Neural crest cell (in vitro differentiated cells): Measurements from ENCODE around the gene FOXN1. TPM values are rescaled to one million over a fixed set of nuclear protein-coding genes. Genes with fewer than 3 reads are reported as not detected.
"Not testable (repeated sequence)": the region's sequence is repeated elsewhere in the genome, so short reads cannot be mapped to it uniquely, and the experiment has no call there.

Source experiments
- DNase-seq: peaks from one replicate; pipeline ENCODE4 v3.0.0; 2021; ENCODE audit warnings: low read depth, mixed read lengths, low spot score
- H3K27ac Mint-ChIP-seq: one replicate; pipeline ENCODE4 v1.8.0; 2021; ENCODE audit warnings: mild to moderate bottlenecking, mixed read lengths; ENCODE audit not compliant: unreplicated experiment
- H3K27me3 Mint-ChIP-seq: 2 replicates; pipeline ENCODE4 v1.8.0; 2021; ENCODE audit warnings: low read depth, mild to moderate bottlenecking, mixed read lengths
- H3K36me3 Mint-ChIP-seq: 2 replicates; pipeline ENCODE4 v1.8.0; 2021; ENCODE audit warnings: low read depth, mild to moderate bottlenecking, mixed read lengths
- H3K4me1 Mint-ChIP-seq: 2 replicates; pipeline ENCODE4 v1.8.0; 2021; ENCODE audit warnings: mixed read lengths
- H3K4me3 Mint-ChIP-seq: one replicate; pipeline ENCODE4 v1.8.0; 2021; ENCODE audit warnings: mild to moderate bottlenecking, mixed read lengths
- H3K9me3 Mint-ChIP-seq: 2 replicates; pipeline ENCODE4 v1.8.0; 2021; ENCODE audit warnings: mixed read lengths
- total RNA-seq: library from RNA; stranded (reverse); gene quantifications from 2 replicates; pipeline ENCODE4 v1.2.1, GENCODE V29; 2021
- TF ChIP-seq, protein P1 (sequence below): fragments of 200-600 bp; sonication (generic); conservative IDR thresholded peaks from 2 replicates; pipeline ENCODE4 v1.5.0; 2021; ENCODE audit warnings: antibody characterized with exemption, mild to moderate bottlenecking

FOXN1 gene
- total RNA-seq, 1 donor from 2014 or later = not detected

DNA sequence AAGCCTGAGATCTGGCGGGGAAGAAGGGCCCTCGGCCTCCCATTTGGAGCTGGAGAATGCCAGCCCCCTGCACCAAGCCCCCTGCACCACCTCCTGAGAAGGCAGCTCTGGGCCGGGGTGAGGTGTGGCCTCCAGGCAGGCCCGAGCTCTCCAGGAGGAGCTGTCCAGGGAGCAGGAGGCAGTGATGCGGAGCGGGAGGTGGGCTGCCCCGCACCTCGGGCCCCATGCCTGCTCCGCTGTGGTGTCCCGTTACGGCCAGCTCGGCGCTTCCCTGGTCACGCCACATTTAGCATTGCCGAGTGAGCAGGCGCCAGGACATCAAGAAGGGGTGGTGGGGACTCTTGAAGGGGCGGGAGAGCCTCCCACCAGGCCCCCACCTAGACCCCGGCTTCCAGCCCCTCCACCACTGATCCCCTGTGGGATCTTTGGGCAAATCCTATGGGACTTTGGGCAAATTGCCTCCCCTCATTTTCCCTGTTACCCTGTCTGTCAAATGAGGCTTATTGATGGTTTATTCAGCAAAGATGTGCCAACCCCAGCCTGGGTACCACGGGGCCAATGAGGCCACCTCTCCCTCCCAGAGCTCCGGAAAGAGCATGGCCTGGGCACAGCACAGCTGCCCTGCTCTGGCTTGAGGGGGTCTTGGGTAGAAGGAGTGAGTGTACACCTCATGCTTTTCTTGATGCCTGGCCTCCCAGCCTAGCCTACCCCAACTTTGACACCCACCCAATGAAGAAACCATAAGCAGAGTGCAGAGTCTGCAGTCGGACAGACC lies 15.3 kb downstream of the FOXN1 start:
- Mint-ChIP-seq H3K4me1 (no peaks in the 10 kb centered on the region), H3K4me3 (no peak overlapping the region), H3K27ac (no peak overlapping the region), H3K27me3 (peaks cover 11% of the 10 kb centered on the region), H3K36me3 (no peaks in the 10 kb centered on the region), H3K9me3 (no peaks in the 10 kb centered on the region)
- DNase-seq = no peak
- TF ChIP-seq, protein P1, sequence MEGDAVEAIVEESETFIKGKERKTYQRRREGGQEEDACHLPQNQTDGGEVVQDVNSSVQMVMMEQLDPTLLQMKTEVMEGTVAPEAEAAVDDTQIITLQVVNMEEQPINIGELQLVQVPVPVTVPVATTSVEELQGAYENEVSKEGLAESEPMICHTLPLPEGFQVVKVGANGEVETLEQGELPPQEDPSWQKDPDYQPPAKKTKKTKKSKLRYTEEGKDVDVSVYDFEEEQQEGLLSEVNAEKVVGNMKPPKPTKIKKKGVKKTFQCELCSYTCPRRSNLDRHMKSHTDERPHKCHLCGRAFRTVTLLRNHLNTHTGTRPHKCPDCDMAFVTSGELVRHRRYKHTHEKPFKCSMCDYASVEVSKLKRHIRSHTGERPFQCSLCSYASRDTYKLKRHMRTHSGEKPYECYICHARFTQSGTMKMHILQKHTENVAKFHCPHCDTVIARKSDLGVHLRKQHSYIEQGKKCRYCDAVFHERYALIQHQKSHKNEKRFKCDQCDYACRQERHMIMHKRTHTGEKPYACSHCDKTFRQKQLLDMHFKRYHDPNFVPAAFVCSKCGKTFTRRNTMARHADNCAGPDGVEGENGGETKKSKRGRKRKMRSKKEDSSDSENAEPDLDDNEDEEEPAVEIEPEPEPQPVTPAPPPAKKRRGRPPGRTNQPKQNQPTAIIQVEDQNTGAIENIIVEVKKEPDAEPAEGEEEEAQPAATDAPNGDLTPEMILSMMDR = no peak

DNA sequence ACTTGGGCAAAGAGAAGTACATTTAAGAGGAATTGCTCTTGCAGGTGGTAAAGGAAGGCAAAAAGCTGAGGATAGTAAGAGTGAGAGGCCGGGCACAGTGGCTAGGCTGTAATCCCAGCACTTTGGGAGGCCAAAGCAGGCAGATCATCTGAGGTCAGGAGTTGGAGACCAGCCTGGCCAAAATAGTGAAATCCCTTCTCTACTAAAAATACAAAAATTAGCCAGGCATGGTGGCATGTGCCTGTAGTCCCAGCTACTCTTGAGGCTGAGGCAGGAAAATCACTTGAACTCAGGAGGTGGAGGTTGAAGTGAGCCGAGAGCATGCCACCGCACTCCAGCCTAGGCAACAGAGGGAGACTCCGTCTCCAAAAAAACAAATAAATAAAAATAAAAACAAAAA lies 16.1 kb downstream of the FOXN1 start:
- not testable (repeated sequence) for H3K4me1 Mint-ChIP-seq, H3K9me3 Mint-ChIP-seq, H3K4me3 Mint-ChIP-seq, DNase-seq, H3K36me3 Mint-ChIP-seq, H3K27ac Mint-ChIP-seq
- H3K27me3 Mint-ChIP-seq = peaks cover 11% of the 10 kb centered on the region

DNA sequence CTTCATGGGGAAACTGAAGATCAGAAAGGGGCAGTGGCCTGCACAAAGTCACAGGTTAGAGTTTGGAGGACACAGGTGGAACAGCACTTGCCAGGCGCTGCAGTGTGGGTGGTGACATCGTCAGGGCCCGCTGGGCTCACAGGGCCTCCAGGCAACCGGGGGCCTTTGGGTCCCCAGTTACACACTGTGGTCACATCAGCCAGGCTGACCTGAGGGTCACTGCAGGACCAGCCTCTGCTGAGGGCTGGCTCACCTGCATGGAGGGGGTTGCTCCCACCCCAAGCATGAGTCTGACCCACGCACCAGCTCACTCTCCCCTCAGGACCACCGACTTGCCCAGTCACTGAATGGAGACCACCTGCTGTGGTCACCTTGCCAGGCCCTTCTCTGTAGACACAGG lies 17.0 kb downstream of the FOXN1 start:
- H3K4me1 Mint-ChIP-seq = no peaks in the 10 kb centered on the region
- peaks cover 10% of the 10 kb centered on the region for H3K27me3 Mint-ChIP-seq
- no peak overlapping the region for H3K4me3 Mint-ChIP-seq
- no peaks in the 10 kb centered on the region for H3K36me3 Mint-ChIP-seq
- DNase-seq = no peak
- H3K27ac Mint-ChIP-seq = peak overlapping the region; percentile 43
- TF ChIP-seq, protein P1 = no peak
- no peaks in the 10 kb centered on the region for H3K9me3 Mint-ChIP-seq

DNA sequence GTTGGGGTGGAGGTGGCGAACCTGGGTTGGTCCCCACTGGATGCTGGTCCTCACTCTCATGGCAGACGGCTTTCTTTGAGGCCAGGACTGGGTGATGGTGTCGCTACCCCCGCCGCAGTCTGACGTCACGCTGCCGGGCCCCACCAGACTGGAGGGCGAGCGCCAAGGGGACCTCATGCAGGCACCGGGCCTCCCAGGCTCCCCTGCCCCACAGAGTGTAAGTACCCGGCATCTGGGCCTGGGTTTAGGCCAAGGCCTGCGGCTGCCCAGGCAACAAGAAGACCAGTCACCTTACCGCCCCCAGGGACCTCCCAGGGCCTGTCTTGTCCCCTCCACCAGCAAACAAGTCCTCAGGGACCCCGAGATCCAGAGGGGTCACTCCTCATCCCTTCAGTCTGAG lies 17.7 kb downstream of the FOXN1 start:
- Mint-ChIP-seq H3K9me3 (no peaks in the 10 kb centered on the region), H3K4me1 (no peaks in the 10 kb centered on the region), H3K36me3 (no peaks in the 10 kb centered on the region), H3K27me3 (peaks cover 4% of the 10 kb centered on the region), H3K4me3 (no peak overlapping the region), H3K27ac (no peak overlapping the region)
- TF ChIP-seq, protein P1 = no peak
- DNase-seq = no peak

DNA sequence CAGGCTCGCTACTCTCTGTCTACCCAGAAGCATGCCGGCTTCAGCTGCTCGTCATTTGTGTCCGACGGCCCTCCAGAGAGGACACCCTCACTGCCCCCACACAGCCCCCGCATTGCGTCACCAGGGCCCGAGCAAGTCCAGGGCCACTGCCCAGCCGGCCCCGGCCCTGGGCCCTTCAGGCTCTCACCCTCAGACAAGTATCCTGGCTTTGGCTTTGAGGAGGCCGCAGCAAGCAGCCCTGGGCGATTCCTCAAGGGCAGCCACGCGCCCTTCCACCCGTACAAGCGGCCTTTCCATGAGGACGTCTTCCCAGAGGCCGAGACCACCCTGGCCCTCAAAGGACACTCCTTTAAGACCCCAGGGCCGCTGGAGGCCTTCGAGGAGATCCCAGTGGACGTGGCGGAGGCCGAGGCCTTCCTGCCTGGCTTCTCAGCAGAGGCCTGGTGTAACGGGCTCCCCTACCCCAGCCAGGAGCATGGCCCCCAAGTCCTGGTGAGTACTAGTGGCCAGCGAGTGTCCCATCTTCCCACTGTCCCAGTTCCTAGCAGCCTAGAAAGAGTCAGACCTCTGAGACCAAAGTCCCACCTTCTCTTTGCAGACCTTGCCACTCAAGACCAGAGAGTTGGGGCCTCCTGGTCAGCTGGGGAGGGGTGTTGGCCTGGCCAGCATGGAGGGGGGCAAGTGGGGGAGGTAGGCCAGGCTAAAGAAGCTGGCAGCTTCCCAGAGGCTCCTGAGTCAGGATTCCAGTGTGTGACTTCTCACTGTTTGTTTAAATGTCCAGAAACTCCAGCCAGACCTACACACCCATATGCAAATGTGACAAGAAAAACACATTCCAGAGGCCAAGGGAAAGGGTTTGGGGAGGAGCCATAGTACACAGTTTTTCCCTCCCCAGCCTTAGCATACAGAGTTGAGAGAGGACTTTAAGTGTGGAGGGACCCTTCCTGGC lies 18.6 kb downstream of the FOXN1 start:
- Mint-ChIP-seq H3K4me3 (no peak overlapping the region), H3K36me3 (no peaks in the 10 kb centered on the region), H3K27ac (peak overlapping the region; percentile 19), H3K27me3 (peaks cover 3% of the 10 kb centered on the region), H3K4me1 (no peaks in the 10 kb centered on the region), H3K9me3 (no peaks in the 10 kb centered on the region)
- TF ChIP-seq, protein P1 = no peak
- no peak for DNase-seq
